Testis (tissue), 2 donors: ENCODE measurements around the gene HIP1.

Experiments used
- POLR2A ChIP-seq: fragments of 450-650 bp; IDR thresholded peaks from one replicate; pipeline ENCODE4 v1.6.1; 2017; ENCODE audit warnings: antibody characterized with exemption, mild to moderate bottlenecking, moderate library complexity
- TF ChIP-seq, protein P1 (sequence below), 3 experiments: fragments of 450-650 bp in 2 of 3; fragments of 200-600 bp in 1 of 3; sonication (generic) in 1 of 3; IDR thresholded peaks; one replicate each; pipeline ENCODE4 v1.5.1; 2016 to 2019; ENCODE audit warnings: antibody characterized with exemption in 3 of 3, mild to moderate bottlenecking in 2 of 3, moderate library complexity in 1 of 3

DNA sequence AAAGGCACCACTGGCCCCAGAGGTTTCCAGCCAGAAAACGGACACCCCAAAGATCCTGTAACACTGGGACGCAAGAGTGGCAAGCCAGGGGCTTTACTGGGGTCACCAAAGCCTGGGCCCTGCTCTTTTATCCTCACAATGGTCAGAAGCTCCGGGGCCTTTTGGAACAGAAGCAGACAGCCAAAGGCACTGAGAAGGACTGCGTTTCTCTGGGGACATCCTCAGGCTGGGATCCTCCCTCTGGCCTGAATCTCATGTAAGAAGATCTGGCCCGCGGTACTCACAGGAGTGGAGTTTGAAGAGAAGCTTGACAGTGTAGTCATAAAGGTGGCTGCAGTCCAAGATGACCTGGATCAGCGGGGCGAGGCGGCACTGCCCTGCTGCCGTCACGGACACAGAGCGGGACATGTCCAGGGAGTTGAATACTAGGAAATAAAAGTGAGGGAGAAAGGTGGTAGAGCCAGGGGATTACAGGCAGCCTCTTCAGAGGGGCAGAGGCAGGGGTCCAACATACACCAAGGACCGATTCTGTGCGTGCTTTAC, 165.2 kb downstream of the HIP1 start:
- TF ChIP-seq, protein P1, sequence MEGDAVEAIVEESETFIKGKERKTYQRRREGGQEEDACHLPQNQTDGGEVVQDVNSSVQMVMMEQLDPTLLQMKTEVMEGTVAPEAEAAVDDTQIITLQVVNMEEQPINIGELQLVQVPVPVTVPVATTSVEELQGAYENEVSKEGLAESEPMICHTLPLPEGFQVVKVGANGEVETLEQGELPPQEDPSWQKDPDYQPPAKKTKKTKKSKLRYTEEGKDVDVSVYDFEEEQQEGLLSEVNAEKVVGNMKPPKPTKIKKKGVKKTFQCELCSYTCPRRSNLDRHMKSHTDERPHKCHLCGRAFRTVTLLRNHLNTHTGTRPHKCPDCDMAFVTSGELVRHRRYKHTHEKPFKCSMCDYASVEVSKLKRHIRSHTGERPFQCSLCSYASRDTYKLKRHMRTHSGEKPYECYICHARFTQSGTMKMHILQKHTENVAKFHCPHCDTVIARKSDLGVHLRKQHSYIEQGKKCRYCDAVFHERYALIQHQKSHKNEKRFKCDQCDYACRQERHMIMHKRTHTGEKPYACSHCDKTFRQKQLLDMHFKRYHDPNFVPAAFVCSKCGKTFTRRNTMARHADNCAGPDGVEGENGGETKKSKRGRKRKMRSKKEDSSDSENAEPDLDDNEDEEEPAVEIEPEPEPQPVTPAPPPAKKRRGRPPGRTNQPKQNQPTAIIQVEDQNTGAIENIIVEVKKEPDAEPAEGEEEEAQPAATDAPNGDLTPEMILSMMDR (IDR thresholded peaks at IDR 0.05), result no peak
- no peak for TF ChIP-seq POLR2A
